GM12878 (cell line): ENCODE data around the gene POU3F3. TPM values are rescaled to one million over a fixed set of nuclear protein-coding genes. Genes with fewer than 3 reads are reported as not detected.

Experiments
- ATAC-seq: fragments of 200-7000 bp; cut with Tn5 transposase; 3 replicates; pipeline ENCODE4 v1.9.1; 2020; ENCODE audit warnings: mild to moderate bottlenecking, moderate library complexity
- BruUV-seq: library from RNA; stranded (reverse); fragments of 400-500 nt; replicated peaks from 2 replicates; lab custom pipeline; 2021; lab: Mats Ljungman, UMichigan
- CTCF ChIA-PET: fragments of 300-600 bp; sonication (Branson Sonifier 250); formaldehyde crosslinking; extraction: SDS; loops from one replicate; lab custom pipeline; 2021; ENCODE audit warnings: inconsistent platforms; lab: Yijun Ruan, JAX
- POLR2A ChIA-PET: fragments of 350-600 bp; formaldehyde crosslinking; extraction: SDS; loops from one replicate; lab custom pipeline; 2021; ENCODE audit warnings: inconsistent platforms; lab: Charles Lee
- RAD21 ChIA-PET: fragments of 300-600 bp; sonication (Branson Sonifier 250); formaldehyde crosslinking; loops from one replicate; lab custom pipeline; 2023; ENCODE audit warnings: antibody characterized with exemption; ENCODE audit not compliant: unreplicated experiment; lab: Charles Lee
- SMC1A ChIA-PET: fragments of 300-600 bp; sonication (Branson Sonifier 250); formaldehyde crosslinking; loops from one replicate; lab custom pipeline; 2023; ENCODE audit not compliant: unreplicated experiment, uncharacterized antibody; lab: Charles Lee
- DNase-seq: peaks from one replicate; pipeline ENCODE4 v3.0.0-alpha.2; 2011; ENCODE audit warnings: low read depth, low spot score
- FAIRE-seq: peaks from 3 replicates; lab custom pipeline; 2011; peaks lifted over from hg19 to GRCh38; lab: Jason Lieb, UNC
- H2AFZ ChIP-seq: 2 replicates; pipeline ENCODE4 v1.6.0; 2011; ENCODE audit warnings: low read depth, low read length, control low read depth; ENCODE audit not compliant: control insufficient read depth
- H3K27ac ChIP-seq: 2 replicates; pipeline ENCODE4 v1.5.1; 2011; ENCODE audit warnings: control low read depth; ENCODE audit not compliant: control insufficient read depth, insufficient read depth
- H3K27me3 ChIP-seq, 2 experiments: replicated peaks in 1 of 2; 2 replicates each; pipeline versions ENCODE4 v1.6.0 to v1.6.1; 2011; ENCODE audit warnings: low read length in 1 of 2; ENCODE audit not compliant: control insufficient read depth in 2 of 2, insufficient read depth in 2 of 2
- H3K36me3 ChIP-seq, 2 experiments: 2 replicates each; pipeline ENCODE4 v1.5.1; 2011; ENCODE audit warnings: low read length in 1 of 2; ENCODE audit not compliant: control insufficient read depth in 2 of 2, insufficient read depth in 2 of 2
- H3K4me1 ChIP-seq: 2 replicates; pipeline ENCODE4 v1.6.1; 2011; ENCODE audit warnings: mild to moderate bottlenecking, low read length, moderate library complexity, mixed read lengths; ENCODE audit not compliant: control insufficient read depth, insufficient read depth
- H3K4me2 ChIP-seq: 2 replicates; pipeline ENCODE4 v1.6.0; 2011; ENCODE audit warnings: control low read depth; ENCODE audit not compliant: control insufficient read depth, insufficient read depth
- H3K4me3 ChIP-seq: fragments of 200-600 bp; sonication (generic); 2 replicates; pipeline ENCODE4 v1.5.1; 2016
- H3K79me2 ChIP-seq: 2 replicates; pipeline ENCODE4 v1.6.0; 2011; ENCODE audit warnings: low read length; ENCODE audit not compliant: control insufficient read depth, insufficient read depth
- H3K9ac ChIP-seq: 2 replicates; pipeline ENCODE4 v1.8.0; 2011; ENCODE audit warnings: low read length, control low read depth, mixed read lengths; ENCODE audit not compliant: control insufficient read depth, insufficient read depth
- H3K9me3 ChIP-seq: replicated peaks from 3 replicates; pipeline ENCODE4 v1.5.1; 2011; ENCODE audit warnings: mild to moderate bottlenecking, low read length; ENCODE audit not compliant: control insufficient read depth, insufficient read depth
- H4K20me1 ChIP-seq: 2 replicates; pipeline ENCODE4 v1.6.0; 2011; ENCODE audit not compliant: control insufficient read depth, insufficient read depth
- BRCA1 ChIP-seq: IDR thresholded peaks from 2 replicates; pipeline ENCODE4 v1.6.1; 2011; ENCODE audit warnings: low read depth, low read length, improper control_type of control experiment
- DPF2 ChIP-seq: fragments of 450-650 bp; IDR thresholded peaks from 2 replicates; pipeline ENCODE4 v1.6.1; 2017; ENCODE audit warnings: mild to moderate bottlenecking
- GATAD2B ChIP-seq: fragments of 450-650 bp; conservative IDR thresholded peaks from 2 replicates; pipeline ENCODE4 v1.6.1; 2017; ENCODE audit warnings: low read depth, mild to moderate bottlenecking, moderate library complexity
- HCFC1 ChIP-seq: fragments of 150-350 bp; IDR thresholded peaks from 2 replicates; pipeline ENCODE4 v1.6.1; 2014; ENCODE audit warnings: low read length
- IKZF1 ChIP-seq: fragments of 450-650 bp; conservative IDR thresholded peaks from 2 replicates; pipeline ENCODE4 v1.6.1; 2017; ENCODE audit warnings: antibody characterized with exemption, mild to moderate bottlenecking
- NR2C1 ChIP-seq: fragments of 450-650 bp; IDR thresholded peaks from 2 replicates; pipeline ENCODE4 v1.6.1; 2017; ENCODE audit warnings: antibody characterized with exemption, mild to moderate bottlenecking, moderate library complexity
- POLR2AphosphoS5 ChIP-seq: IDR thresholded peaks from 2 replicates; pipeline ENCODE4 v1.6.1; 2011; ENCODE audit warnings: mild to moderate bottlenecking, low read length, inconsistent platforms
- SIX5 ChIP-seq: IDR thresholded peaks from 2 replicates; pipeline ENCODE4 v1.6.1; 2011; ENCODE audit warnings: mild to moderate bottlenecking, low read depth, low read length, moderate library complexity; ENCODE audit not compliant: severe bottlenecking
- TCF12 ChIP-seq: IDR thresholded peaks from 2 replicates; pipeline ENCODE4 v1.6.1; 2011; ENCODE audit warnings: low read depth, mild to moderate bottlenecking, low read length
- ZNF217 ChIP-seq: fragments of 450-650 bp; IDR thresholded peaks from 2 replicates; pipeline ENCODE4 v1.6.1; 2017; ENCODE audit warnings: antibody characterized with exemption, mild to moderate bottlenecking
- WGBS: methylation state at CpG from one replicate; pipeline ENCODE4 v1.1.6; 2016; ENCODE audit warnings: low lambda C conversion rate; ENCODE audit not compliant: insufficient replicate concordance, insufficient coverage; ENCODE audit errors: missing lambda C conversion rate; 5-methylcytosine and 5-hydroxymethylcytosine counted together
- in situ Hi-C: fragments of 300-500 bp; cut with MboI; formaldehyde crosslinking; loops from 9 replicates; pipeline ENCODE4 v1.14.3; 2018; ENCODE audit warnings: mixed read lengths
- intact Hi-C: fragments of 100-400 bp; cut with micrococcal nuclease; formaldehyde crosslinking; loops from one replicate; pipeline ENCODE4 v1.14.2; 2022; ENCODE audit not compliant: unreplicated experiment
- polyA plus RNA-seq, 11 experiments: library from polyadenylated mRNA; depleted of rRNA in 4 of 11; unstranded in 6 of 11; stranded (reverse) in 5 of 11; fragments of >200 nt; fragmentation: Nextera tagmentation in 4 of 11; fragmentation: Illumina TruSeq in 1 of 11; extraction: Ambion mirVana in 4 of 11; extraction: Trizol in 1 of 11; gene quantifications; 1 replicate in 1 of 11; 2 replicates in 10 of 11; pipeline versions ENCODE4 v1.2.1 to v1.2.3, GENCODE V29; 2011 to 2016; ENCODE audit warnings: inconsistent platforms in 2 of 11, missing spikeins in 2 of 11, low read depth in 1 of 11
- total RNA-seq, 4 experiments: library from RNA; depleted of rRNA in 3 of 4; stranded (reverse); fragments of >200 nt in 3 of 4; fragmentation: Illumina TruSeq in 1 of 4; extraction: Trizol in 1 of 4; gene quantifications; 2 replicates each; pipeline versions ENCODE4 v1.2.1 to v1.2.3, GENCODE V29; 2013 to 2021
- TF ChIP-seq, protein P1 (sequence below): fragments of 450-650 bp; conservative IDR thresholded peaks from 2 replicates; pipeline ENCODE4 v1.6.1; 2017; ENCODE audit warnings: mild to moderate bottlenecking, moderate library complexity
- TF ChIP-seq, protein P2 (sequence below): fragments of 450-650 bp; IDR thresholded peaks from 2 replicates; pipeline ENCODE4 v1.6.1; 2018; ENCODE audit warnings: borderline replicate concordance, mild to moderate bottlenecking; ENCODE audit not compliant: partially characterized antibody
- TF ChIP-seq, protein P3 (sequence below): fragments of 450-650 bp; IDR thresholded peaks from 2 replicates; pipeline ENCODE4 v1.6.1; 2016; ENCODE audit warnings: mild to moderate bottlenecking

Gene POU3F3
- total and polyA plus RNA-seq, 10 of the 15 experiments (the other 5 are each of a cell fraction or from before 2014, with no cell fraction given), result not detected

DNA sequence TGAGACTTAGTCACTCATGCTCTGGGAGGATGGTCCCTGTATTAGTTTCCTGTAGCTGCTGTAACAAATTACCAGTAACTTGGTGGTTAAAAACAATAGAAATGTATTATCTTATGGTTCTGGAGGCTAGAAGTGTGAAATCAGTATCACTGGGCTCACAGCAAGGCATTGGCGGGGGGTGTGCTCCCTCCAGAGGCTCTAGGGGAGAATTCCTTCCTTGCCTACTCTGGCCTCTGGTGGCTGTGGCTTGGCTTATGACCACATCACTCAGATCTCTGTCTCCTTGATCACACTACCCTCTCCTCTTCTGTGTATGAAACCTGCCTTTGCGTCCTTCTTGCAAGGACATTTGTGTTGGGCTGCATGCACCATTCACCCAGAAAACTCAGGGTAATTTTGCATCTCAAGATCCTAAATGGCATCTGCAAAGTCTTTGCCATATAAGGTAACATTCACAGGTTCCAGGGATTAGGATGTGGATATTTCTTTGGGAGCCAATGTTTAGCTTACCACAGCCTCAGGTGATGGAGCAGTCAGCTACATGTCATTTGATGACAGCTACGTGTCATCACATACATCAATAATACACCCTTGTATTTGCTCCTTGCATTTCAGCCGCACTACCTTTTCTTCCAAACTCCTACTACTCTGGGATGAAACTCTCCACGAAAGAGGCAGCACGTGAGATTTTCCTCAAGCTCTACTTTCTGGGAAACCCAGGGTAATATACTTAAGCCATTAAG is 49.6 kb upstream of the POU3F3 start:
- intact Hi-C loops (no loop called here), in situ Hi-C loops (no loop called here)
- Histone ChIP-seq H2AFZ (no peak overlapping the region), H3K27me3 (no peaks in the 10 kb centered on the region), H3K9me3 (no peaks in the 10 kb centered on the region; the same call in 2 of the 3 replicates), H3K27ac (no peak overlapping the region), H3K4me3 (no peak overlapping the region), H3K4me1 (no peaks in the 10 kb centered on the region), H3K79me2 (no peaks in the 10 kb centered on the region), H3K9ac (no peak overlapping the region), H3K4me2 (no peak overlapping the region), H4K20me1 (no peaks in the 10 kb centered on the region), H3K36me3 (no peaks in the 10 kb centered on the region)
- RAD21 ChIA-PET, result no interaction called here
- no TSS peak for BruUV-seq
- WGBS, result 26% methylated on average over 6 of the region's 6 CpGs
- CTCF ChIA-PET, result no interaction called here
- ATAC-seq, result no peak
- POLR2A ChIA-PET, result no interaction called here
- no peak for FAIRE-seq
- DNase-seq, result no peak
- SMC1A ChIA-PET, result no interaction called here
- TF ChIP-seq, protein P1, sequence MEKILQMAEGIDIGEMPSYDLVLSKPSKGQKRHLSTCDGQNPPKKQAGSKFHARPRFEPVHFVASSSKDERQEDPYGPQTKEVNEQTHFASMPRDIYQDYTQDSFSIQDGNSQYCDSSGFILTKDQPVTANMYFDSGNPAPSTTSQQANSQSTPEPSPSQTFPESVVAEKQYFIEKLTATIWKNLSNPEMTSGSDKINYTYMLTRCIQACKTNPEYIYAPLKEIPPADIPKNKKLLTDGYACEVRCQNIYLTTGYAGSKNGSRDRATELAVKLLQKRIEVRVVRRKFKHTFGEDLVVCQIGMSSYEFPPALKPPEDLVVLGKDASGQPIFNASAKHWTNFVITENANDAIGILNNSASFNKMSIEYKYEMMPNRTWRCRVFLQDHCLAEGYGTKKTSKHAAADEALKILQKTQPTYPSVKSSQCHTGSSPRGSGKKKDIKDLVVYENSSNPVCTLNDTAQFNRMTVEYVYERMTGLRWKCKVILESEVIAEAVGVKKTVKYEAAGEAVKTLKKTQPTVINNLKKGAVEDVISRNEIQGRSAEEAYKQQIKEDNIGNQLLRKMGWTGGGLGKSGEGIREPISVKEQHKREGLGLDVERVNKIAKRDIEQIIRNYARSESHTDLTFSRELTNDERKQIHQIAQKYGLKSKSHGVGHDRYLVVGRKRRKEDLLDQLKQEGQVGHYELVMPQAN, result no peak
- no peak for TF ChIP-seq GATAD2B
- no peak for TF ChIP-seq IKZF1
- TF ChIP-seq SIX5, result no peak
- TF ChIP-seq NR2C1, result no peak
- TF ChIP-seq, protein P2, sequence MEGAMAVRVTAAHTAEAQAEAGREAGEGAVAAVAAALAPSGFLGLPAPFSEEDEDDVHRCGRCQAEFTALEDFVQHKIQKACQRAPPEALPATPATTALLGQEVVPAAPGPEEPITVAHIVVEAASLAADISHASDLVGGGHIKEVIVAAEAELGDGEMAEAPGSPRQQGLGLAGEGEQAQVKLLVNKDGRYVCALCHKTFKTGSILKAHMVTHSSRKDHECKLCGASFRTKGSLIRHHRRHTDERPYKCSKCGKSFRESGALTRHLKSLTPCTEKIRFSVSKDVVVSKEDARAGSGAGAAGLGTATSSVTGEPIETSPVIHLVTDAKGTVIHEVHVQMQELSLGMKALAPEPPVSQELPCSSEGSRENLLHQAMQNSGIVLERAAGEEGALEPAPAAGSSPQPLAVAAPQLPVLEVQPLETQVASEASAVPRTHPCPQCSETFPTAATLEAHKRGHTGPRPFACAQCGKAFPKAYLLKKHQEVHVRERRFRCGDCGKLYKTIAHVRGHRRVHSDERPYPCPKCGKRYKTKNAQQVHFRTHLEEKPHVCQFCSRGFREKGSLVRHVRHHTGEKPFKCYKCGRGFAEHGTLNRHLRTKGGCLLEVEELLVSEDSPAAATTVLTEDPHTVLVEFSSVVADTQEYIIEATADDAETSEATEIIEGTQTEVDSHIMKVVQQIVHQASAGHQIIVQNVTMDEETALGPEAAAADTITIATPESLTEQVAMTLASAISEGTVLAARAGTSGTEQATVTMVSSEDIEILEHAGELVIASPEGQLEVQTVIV, result no peak
- TF ChIP-seq ZNF217, result no peak
- no peak for TF ChIP-seq HCFC1
- no peak for TF ChIP-seq POLR2AphosphoS5
- no peak for TF ChIP-seq BRCA1
- TF ChIP-seq TCF12, result no peak
- no peak for TF ChIP-seq DPF2
- TF ChIP-seq, protein P3, sequence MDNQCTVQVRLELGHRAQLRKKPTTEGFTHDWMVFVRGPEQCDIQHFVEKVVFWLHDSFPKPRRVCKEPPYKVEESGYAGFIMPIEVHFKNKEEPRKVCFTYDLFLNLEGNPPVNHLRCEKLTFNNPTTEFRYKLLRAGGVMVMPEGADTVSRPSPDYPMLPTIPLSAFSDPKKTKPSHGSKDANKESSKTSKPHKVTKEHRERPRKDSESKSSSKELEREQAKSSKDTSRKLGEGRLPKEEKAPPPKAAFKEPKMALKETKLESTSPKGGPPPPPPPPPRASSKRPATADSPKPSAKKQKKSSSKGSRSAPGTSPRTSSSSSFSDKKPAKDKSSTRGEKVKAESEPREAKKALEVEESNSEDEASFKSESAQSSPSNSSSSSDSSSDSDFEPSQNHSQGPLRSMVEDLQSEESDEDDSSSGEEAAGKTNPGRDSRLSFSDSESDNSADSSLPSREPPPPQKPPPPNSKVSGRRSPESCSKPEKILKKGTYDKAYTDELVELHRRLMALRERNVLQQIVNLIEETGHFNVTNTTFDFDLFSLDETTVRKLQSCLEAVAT, result no peak
